Hepatocyte (in vitro differentiated cells): Measurements from ENCODE around the gene PDX1. TPM values are rescaled to one million over a fixed set of nuclear protein-coding genes. Genes with fewer than 3 reads are reported as not detected.

Experiments used
- DNase-seq: peaks from one replicate; pipeline ENCODE4 v3.0.0-alpha.2; 2016; ENCODE audit warnings: low spot score
- H2AFZ ChIP-seq: fragments of 200-600 bp; sonication (generic); 2 replicates; pipeline ENCODE4 v1.6.0; 2016; ENCODE audit warnings: antibody characterized with exemption, mild to moderate bottlenecking
- H3K27ac ChIP-seq: fragments of 200-600 bp; sonication (generic); 2 replicates; pipeline ENCODE4 v1.5.1; 2016; ENCODE audit warnings: mild to moderate bottlenecking
- H3K27me3 ChIP-seq: fragments of 200-600 bp; sonication (generic); 2 replicates; pipeline ENCODE4 v1.6.1; 2016
- H3K36me3 ChIP-seq: fragments of 200-600 bp; sonication (generic); replicated peaks from 2 replicates; pipeline ENCODE4 v1.5.1; 2016; ENCODE audit warnings: low read depth; ENCODE audit not compliant: insufficient read depth
- H3K4me1 ChIP-seq: fragments of 200-600 bp; sonication (generic); 2 replicates; pipeline ENCODE4 v1.5.1; 2016; ENCODE audit warnings: mild to moderate bottlenecking, moderate library complexity; ENCODE audit not compliant: insufficient read depth
- H3K4me2 ChIP-seq: fragments of 200-600 bp; sonication (generic); 2 replicates; pipeline ENCODE4 v1.6.0; 2016
- H3K4me3 ChIP-seq: fragments of 200-600 bp; sonication (generic); 2 replicates; pipeline ENCODE4 v1.5.1; 2016; ENCODE audit warnings: mild to moderate bottlenecking
- H3K79me2 ChIP-seq: fragments of 200-600 bp; sonication (generic); 2 replicates; pipeline ENCODE4 v1.6.0; 2017; ENCODE audit warnings: mild to moderate bottlenecking
- H3K9me2 ChIP-seq: fragments of 200-600 bp; sonication (generic); replicated peaks from 2 replicates; pipeline ENCODE4 v1.6.0; 2017; ENCODE audit warnings: mild to moderate bottlenecking; ENCODE audit not compliant: insufficient read depth
- H3K9me3 ChIP-seq: fragments of 200-600 bp; sonication (generic); 2 replicates; pipeline ENCODE4 v1.5.1; 2016; ENCODE audit warnings: low read depth, mild to moderate bottlenecking
- H4K20me1 ChIP-seq: fragments of 200-600 bp; sonication (generic); 2 replicates; pipeline ENCODE4 v1.6.0; 2016; ENCODE audit warnings: mild to moderate bottlenecking; ENCODE audit not compliant: insufficient read depth, poor library complexity, severe bottlenecking
- CTCF ChIP-seq: fragments of 200-600 bp; sonication (generic); IDR thresholded peaks from 2 replicates; pipeline ENCODE4 v1.5.1; 2016; ENCODE audit warnings: antibody characterized with exemption, mild to moderate bottlenecking; ENCODE audit not compliant: poor library complexity
- EZH2 ChIP-seq: fragments of 200-600 bp; sonication (generic); IDR thresholded peaks from 2 replicates; pipeline ENCODE4 v1.6.1; 2016; ENCODE audit warnings: antibody characterized with exemption, mild to moderate bottlenecking, borderline replicate concordance
- EZH2phosphoT487 ChIP-seq: fragments of 200-600 bp; sonication (generic); IDR thresholded peaks from one replicate; pipeline ENCODE4 v1.6.1; 2018; ENCODE audit warnings: antibody characterized with exemption, mild to moderate bottlenecking, low read depth, moderate library complexity; ENCODE audit not compliant: unreplicated experiment, severe bottlenecking
- WGBS: methylation state at CpG from one replicate; pipeline ENCODE4 v1.1.6; 2016; ENCODE audit warnings: low lambda C conversion rate; ENCODE audit errors: missing lambda C conversion rate; 5-methylcytosine and 5-hydroxymethylcytosine counted together
- polyA plus RNA-seq: library from polyadenylated mRNA; unstranded; fragments of >200 nt; fragmentation: Nextera tagmentation; extraction: Ambion mirVana; gene quantifications from 2 replicates; pipeline ENCODE4 v1.2.1, GENCODE V29; 2016
- total RNA-seq: library from RNA; depleted of rRNA; stranded (reverse); fragments of >200 nt; gene quantifications from 2 replicates; pipeline ENCODE4 v1.2.3, GENCODE V29; 2014

Gene PDX1
- total and polyA plus RNA-seq, 2 experiments from 2014 or later = 1.3 to 1.8 TPM

DNA sequence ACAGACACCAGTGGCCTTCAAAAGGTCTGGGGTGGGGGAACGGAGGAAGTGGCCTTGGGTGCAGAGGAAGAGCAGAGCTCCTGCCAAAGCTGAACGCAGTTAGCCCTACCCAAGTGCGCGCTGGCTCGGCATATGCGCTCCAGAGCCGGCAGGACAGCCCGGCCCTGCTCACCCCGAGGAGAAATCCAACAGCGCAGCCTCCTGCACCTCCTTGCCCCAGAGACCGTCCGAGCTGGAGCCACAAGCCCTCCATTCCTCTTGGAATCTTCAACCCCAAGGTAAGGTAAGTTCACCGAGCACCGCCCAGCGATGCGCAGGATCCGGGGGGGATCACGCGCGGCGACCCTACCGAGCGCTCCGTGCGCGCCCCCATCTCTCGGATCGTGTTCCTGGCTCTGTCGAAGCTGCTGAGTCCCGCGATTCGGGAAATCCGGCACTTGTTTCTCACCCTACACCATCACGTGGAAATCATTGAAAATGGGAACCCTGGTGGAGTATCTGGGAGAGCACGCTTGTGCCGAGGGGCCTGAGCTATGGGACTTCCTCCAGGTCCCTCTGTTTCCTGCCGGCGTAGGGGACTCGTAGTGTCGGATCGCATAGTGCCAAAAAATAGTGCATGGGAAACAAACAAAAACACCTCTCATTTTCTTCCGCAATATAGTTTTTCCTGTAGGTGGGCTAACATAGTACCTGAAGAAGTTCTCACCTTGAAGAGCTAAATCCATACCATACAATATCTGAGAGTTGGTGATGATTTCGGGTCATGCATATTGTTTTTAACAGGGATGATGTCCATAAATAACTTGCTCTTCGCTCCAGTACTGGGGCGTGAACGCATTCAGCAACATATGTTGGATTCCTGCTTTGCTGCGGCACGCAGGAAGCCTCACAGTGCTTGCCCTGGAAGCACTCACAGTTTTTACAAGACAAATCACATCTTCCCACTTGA, 9.3 kb downstream of the PDX1 start:
- DNase-seq = no peak
- Histone ChIP-seq H3K4me2 (no peak overlapping the region), H3K4me3 (no peak overlapping the region)

DNA sequence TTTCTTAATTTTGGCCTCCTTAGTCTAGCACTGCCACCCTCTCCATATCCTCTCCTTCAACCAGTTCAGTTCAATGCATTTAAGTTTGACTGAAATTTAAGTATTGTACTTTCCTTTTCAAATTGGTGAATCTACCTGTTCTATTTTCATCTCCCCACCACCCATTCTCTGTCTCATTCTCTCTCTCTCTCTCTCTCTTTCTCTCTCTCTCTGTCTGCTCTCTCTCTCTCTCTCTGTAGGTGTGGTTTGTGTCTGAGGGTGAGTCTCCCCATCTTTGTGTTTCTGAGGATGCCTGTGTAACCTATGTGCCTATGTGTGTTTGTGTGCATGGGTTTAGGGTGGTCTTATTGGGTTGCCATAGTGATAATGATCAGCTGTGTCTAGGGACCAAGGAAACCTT, 10.1 kb downstream of the PDX1 start:
- H3K9me2 ChIP-seq = no peaks in the 10 kb centered on the region
- H3K4me2 ChIP-seq = no peak overlapping the region
- H3K27ac ChIP-seq = no peak overlapping the region
- H3K4me1 ChIP-seq = no peaks in the 10 kb centered on the region
- no peaks in the 10 kb centered on the region for H3K79me2 ChIP-seq
- H3K9me3 ChIP-seq = no peaks in the 10 kb centered on the region
- no peaks in the 10 kb centered on the region for H3K36me3 ChIP-seq
- no peaks in the 10 kb centered on the region for H4K20me1 ChIP-seq
- no peak overlapping the region for H2AFZ ChIP-seq
- H3K27me3 ChIP-seq = peaks cover 72% of the 10 kb centered on the region
- TF ChIP-seq EZH2 (no peak), CTCF (no peak), EZH2phosphoT487 (no peak)
- H3K4me3 ChIP-seq = no peak overlapping the region
- DNase-seq = no peak

More for the DNA sequence above, 9.3 kb downstream of the PDX1 start:
- Histone ChIP-seq H3K4me1 (no peaks in the 10 kb centered on the region), H4K20me1 (no peaks in the 10 kb centered on the region), H3K27me3 (peaks cover 80% of the 10 kb centered on the region), H3K9me2 (no peaks in the 10 kb centered on the region), H2AFZ (no peak overlapping the region), H3K79me2 (no peaks in the 10 kb centered on the region), H3K9me3 (no peaks in the 10 kb centered on the region), H3K27ac (no peak overlapping the region), H3K36me3 (no peaks in the 10 kb centered on the region)
- TF ChIP-seq EZH2phosphoT487 (no peak), CTCF (no peak), EZH2 (no peak)
- 22% methylated on average over 48 of the region's 48 CpGs for WGBS

- no peak for DNase-seq
- Histone ChIP-seq H3K79me2 (no peaks in the 10 kb centered on the region), H3K4me2 (no peak overlapping the region), H3K27ac (no peak overlapping the region), H3K9me2 (no peaks in the 10 kb centered on the region), H4K20me1 (no peaks in the 10 kb centered on the region), H3K27me3 (peaks cover 40% of the 10 kb centered on the region), H2AFZ (no peak overlapping the region), H3K4me3 (no peak overlapping the region), H3K36me3 (no peaks in the 10 kb centered on the region), H3K9me3 (no peaks in the 10 kb centered on the region), H3K4me1 (no peaks in the 10 kb centered on the region)
- no peak for TF ChIP-seq CTCF
- TF ChIP-seq EZH2 = no peak
- no peak for TF ChIP-seq EZH2phosphoT487
- 83% methylated on average over 1 of the region's 1 CpG for WGBS
These were observed 13.3 kb downstream of the PDX1 start for GRCh38 chr13:27933118-27933517.
